Endothelial cell (in vitro differentiated cells): ENCODE results near the gene MED22. TPM values are rescaled to one million over a fixed set of nuclear protein-coding genes. Genes with fewer than 3 reads are reported as not detected.
"Not testable (repeated sequence)": the region's sequence is repeated elsewhere in the genome, so short reads cannot be mapped to it uniquely, and the experiment has no call there.

Experiments used
- DNase-seq: peaks from one replicate; pipeline ENCODE4 v3.0.0; 2021; ENCODE audit warnings: low spot score
- H3K27ac Mint-ChIP-seq: one replicate; pipeline ENCODE4 v1.8.0; 2021; ENCODE audit warnings: mixed read lengths, inconsistent platforms; ENCODE audit not compliant: unreplicated experiment
- H3K27me3 Mint-ChIP-seq: one replicate; pipeline ENCODE4 v1.8.0; 2021; ENCODE audit warnings: mild to moderate bottlenecking, moderate library complexity, mixed read lengths, inconsistent platforms; ENCODE audit not compliant: unreplicated experiment
- H3K36me3 Mint-ChIP-seq: one replicate; pipeline ENCODE4 v1.8.0; 2021; ENCODE audit warnings: mild to moderate bottlenecking, low read depth, mixed read lengths, inconsistent platforms; ENCODE audit not compliant: unreplicated experiment
- H3K4me1 Mint-ChIP-seq: one replicate; pipeline ENCODE4 v1.8.0; 2021; ENCODE audit warnings: mild to moderate bottlenecking, mixed read lengths, inconsistent platforms; ENCODE audit not compliant: unreplicated experiment
- H3K4me3 Mint-ChIP-seq: one replicate; pipeline ENCODE4 v1.8.0; 2021; ENCODE audit warnings: mild to moderate bottlenecking, mixed read lengths, inconsistent platforms; ENCODE audit not compliant: unreplicated experiment
- H3K9me3 Mint-ChIP-seq: one replicate; pipeline ENCODE4 v1.8.0; 2021; ENCODE audit warnings: mixed read lengths, inconsistent platforms; ENCODE audit not compliant: unreplicated experiment
- CTCF ChIP-seq: fragments of 200-600 bp; sonication (generic); IDR thresholded peaks from one replicate; pipeline ENCODE4 v1.5.0; 2021; ENCODE audit warnings: antibody characterized with exemption; ENCODE audit not compliant: unreplicated experiment
- total RNA-seq: library from RNA; stranded (reverse); fragmentation: NEBNext Ultra II Directional; extraction: Animal tissue kit (Norgen Biotek cat#: 25700); gene quantifications from one replicate; pipeline ENCODE4 v1.2.1, GENCODE V29; 2021; ENCODE audit not compliant: unreplicated experiment

Gene MED22
- total RNA-seq, 1 donor from 2014 or later: 32.9 TPM

GRCh38 chr9:133327834-133328484, 20.0 kb downstream of the MED22 start:
- no peak overlapping the region for H3K27ac Mint-ChIP-seq
- DNase-seq: no peak

GRCh38 chr9:133327021-133327420, 20.9 kb downstream of the MED22 start:
- H3K4me1 Mint-ChIP-seq, H3K27me3 Mint-ChIP-seq, DNase-seq, H3K9me3 Mint-ChIP-seq, H3K4me3 Mint-ChIP-seq, H3K27ac Mint-ChIP-seq: not testable (repeated sequence)
- peaks cover 15% of the 10 kb centered on the region for H3K36me3 Mint-ChIP-seq

More at GRCh38 chr9:133327834-133328484, 20.0 kb downstream of the MED22 start:
- no peaks in the 10 kb centered on the region for H3K4me1 Mint-ChIP-seq
- no peaks in the 10 kb centered on the region for H3K27me3 Mint-ChIP-seq
- peaks cover 21% of the 10 kb centered on the region for H3K36me3 Mint-ChIP-seq
- H3K4me3 Mint-ChIP-seq: no peak overlapping the region
- H3K9me3 Mint-ChIP-seq: peaks cover 4% of the 10 kb centered on the region
- no peak for TF ChIP-seq CTCF

- peaks cover 5% of the 10 kb centered on the region for H3K36me3 Mint-ChIP-seq
- no peak overlapping the region for H3K27ac Mint-ChIP-seq
- H3K9me3 Mint-ChIP-seq: peaks cover 4% of the 10 kb centered on the region
Measured at GRCh38 chr9:133323991-133324703, 23.8 kb downstream of the MED22 start.

GRCh38 chr9:133323211-133323610, 24.7 kb downstream of the MED22 start:
- H3K9me3 Mint-ChIP-seq: peaks cover 4% of the 10 kb centered on the region
- peaks cover 8% of the 10 kb centered on the region for H3K27me3 Mint-ChIP-seq
- no peak overlapping the region for H3K4me3 Mint-ChIP-seq
- peaks cover 5% of the 10 kb centered on the region for H3K36me3 Mint-ChIP-seq
- TF ChIP-seq CTCF: no peak
- peaks cover 3% of the 10 kb centered on the region for H3K4me1 Mint-ChIP-seq
- no peak for DNase-seq
- H3K27ac Mint-ChIP-seq: no peak overlapping the region

More at GRCh38 chr9:133323991-133324703, 23.8 kb downstream of the MED22 start:
- DNase-seq: no peak
- Mint-ChIP-seq H3K4me1 (peaks cover 3% of the 10 kb centered on the region), H3K4me3 (peak overlapping the region; percentile 8), H3K27me3 (peaks cover 8% of the 10 kb centered on the region)
- TF ChIP-seq CTCF: no peak

GRCh38 chr9:133322701-133323100, 25.2 kb downstream of the MED22 start:
- H3K9me3 Mint-ChIP-seq: peaks cover 4% of the 10 kb centered on the region
- DNase-seq: no peak
- H3K4me3 Mint-ChIP-seq: no peak overlapping the region
- H3K4me1 Mint-ChIP-seq: peaks cover 3% of the 10 kb centered on the region
- no peak overlapping the region for H3K27ac Mint-ChIP-seq
- no peak for TF ChIP-seq CTCF
- H3K36me3 Mint-ChIP-seq: peaks cover 5% of the 10 kb centered on the region
- peaks cover 8% of the 10 kb centered on the region for H3K27me3 Mint-ChIP-seq
